Measurements from ENCODE around the gene PROCA1. TPM values are rescaled to one million over a fixed set of nuclear protein-coding genes. Genes with fewer than 3 reads are reported as not detected.

Gene PROCA1
- total and polyA plus RNA-seq, 8 donors: 0.14 to 5.8 (median 2.5) TPM; not detected in 2

DNA sequence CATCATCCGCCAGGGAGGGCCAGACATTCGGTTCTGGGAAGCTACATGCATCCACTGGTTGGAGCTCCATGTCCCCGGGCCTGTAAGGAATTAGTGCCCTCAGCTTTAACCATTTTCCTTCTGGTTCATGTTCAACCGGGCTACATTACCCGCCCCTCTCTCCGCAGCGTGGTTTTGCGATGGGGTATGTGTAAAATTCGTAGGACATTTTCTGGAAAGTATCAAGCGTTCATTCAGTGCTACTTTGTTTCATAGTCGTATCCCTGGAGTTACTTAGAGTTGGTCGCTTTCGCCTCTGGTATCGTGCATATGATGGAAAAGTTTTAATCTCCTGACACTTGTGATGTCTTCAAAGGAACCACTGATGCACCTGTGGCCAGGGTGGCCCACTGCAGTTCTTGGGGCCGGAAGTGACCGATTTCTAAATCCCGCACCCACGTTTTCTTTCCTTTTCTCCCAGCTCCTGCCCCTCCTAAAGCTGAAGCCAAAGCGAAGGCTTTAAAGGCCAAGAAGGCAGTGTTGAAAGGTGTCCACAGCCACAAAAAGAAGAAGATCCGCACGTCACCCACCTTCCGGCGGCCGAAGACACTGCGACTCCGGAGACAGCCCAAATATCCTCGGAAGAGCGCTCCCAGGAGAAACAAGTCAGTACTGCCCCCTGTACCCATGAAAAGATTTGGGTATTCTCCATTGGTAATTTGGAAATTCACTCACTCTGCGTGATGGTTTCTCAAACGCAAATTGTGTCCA lies 8.7 kb upstream of the PROCA1 start:
- peaks cover 48 to 92% (median 85%) of the 10 kb centered on the region in 4 donors for H3K4me1 ChIP-seq

DNA sequence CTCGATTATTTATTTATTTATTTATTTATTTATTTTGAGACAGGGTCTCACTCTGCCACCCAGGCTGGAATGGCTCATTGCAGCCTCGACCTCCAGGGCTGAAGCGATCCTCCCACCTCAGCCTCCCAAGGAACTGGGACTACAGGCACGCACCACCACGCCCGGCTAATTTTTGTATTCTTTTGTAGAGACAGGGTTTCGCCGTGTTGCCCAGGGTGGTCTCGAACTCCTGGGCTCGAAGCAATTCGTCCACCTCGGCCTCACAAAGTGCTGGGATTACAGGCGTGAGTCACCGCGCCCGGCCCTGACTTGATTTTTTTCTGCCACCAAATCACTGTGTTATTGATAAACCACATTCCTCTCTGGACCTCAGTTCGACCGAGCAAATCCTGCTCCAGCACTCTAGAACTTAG lies 7.3 kb upstream of the PROCA1 start:
- H3K4me3 ChIP-seq: peak overlapping the region; percentile 84 to 98 (median 91)
- H3K36me3 ChIP-seq: peaks cover 44 to 53% (median 49%) of the 10 kb centered on the region in 4 donors
- peaks cover 44 to 79% (median 72%) of the 10 kb centered on the region in 4 donors for H3K4me1 ChIP-seq
- peaks cover 0 to 14% (median 8%) of the 10 kb centered on the region in 3 donors for H3K27me3 ChIP-seq
- peak overlapping the region; percentile 78 to 94 (median 89) for H3K27ac ChIP-seq
- no peak for DNase-seq
- WGBS, 5 donors: 18 to 26% (median 24%) methylated on average over 18 of the region's 18 CpGs
- TF ChIP-seq POLR2A (IDR thresholded peaks at IDR 0.05) (no peak), POLR2AphosphoS5 (IDR thresholded peaks at IDR 0.05) (no peak), EP300 (IDR thresholded peaks at IDR 0.05) (no peak)
- TF ChIP-seq, protein P1, sequence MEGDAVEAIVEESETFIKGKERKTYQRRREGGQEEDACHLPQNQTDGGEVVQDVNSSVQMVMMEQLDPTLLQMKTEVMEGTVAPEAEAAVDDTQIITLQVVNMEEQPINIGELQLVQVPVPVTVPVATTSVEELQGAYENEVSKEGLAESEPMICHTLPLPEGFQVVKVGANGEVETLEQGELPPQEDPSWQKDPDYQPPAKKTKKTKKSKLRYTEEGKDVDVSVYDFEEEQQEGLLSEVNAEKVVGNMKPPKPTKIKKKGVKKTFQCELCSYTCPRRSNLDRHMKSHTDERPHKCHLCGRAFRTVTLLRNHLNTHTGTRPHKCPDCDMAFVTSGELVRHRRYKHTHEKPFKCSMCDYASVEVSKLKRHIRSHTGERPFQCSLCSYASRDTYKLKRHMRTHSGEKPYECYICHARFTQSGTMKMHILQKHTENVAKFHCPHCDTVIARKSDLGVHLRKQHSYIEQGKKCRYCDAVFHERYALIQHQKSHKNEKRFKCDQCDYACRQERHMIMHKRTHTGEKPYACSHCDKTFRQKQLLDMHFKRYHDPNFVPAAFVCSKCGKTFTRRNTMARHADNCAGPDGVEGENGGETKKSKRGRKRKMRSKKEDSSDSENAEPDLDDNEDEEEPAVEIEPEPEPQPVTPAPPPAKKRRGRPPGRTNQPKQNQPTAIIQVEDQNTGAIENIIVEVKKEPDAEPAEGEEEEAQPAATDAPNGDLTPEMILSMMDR (IDR thresholded peaks at IDR 0.05): no peak
- intact Hi-C loops (cut with DNase I; ENCODE audit: low total_unique reads): no loop called here
- no peaks in the 10 kb centered on the region for H3K9me3 ChIP-seq

More for the DNA sequence above, 8.7 kb upstream of the PROCA1 start:
- no peaks in the 10 kb centered on the region for H3K9me3 ChIP-seq
- peak overlapping the region; percentile 86 to 94 (median 90) for H3K27ac ChIP-seq
- intact Hi-C loops (cut with DNase I; ENCODE audit: low total_unique reads): no loop called here
- 1 to 3% (median 2%) methylated on average over 25 to 30 of the region's 30 CpGs for WGBS, 5 donors
- DNase-seq: peak in 1 of 2 donors; percentile 42
- TF ChIP-seq POLR2AphosphoS5 (IDR thresholded peaks at IDR 0.05) (no peak), POLR2A (IDR thresholded peaks at IDR 0.05) (no peak), EP300 (IDR thresholded peaks at IDR 0.05) (no peak)
- TF ChIP-seq, protein P1 (IDR thresholded peaks at IDR 0.05): no peak
- H3K36me3 ChIP-seq: peaks cover 32 to 51% (median 46%) of the 10 kb centered on the region in 4 donors
- H3K4me3 ChIP-seq: peak overlapping the region; percentile 84 to 98 (median 91)
- peaks cover 0 to 14% (median 8%) of the 10 kb centered on the region in 3 donors for H3K27me3 ChIP-seq

DNA sequence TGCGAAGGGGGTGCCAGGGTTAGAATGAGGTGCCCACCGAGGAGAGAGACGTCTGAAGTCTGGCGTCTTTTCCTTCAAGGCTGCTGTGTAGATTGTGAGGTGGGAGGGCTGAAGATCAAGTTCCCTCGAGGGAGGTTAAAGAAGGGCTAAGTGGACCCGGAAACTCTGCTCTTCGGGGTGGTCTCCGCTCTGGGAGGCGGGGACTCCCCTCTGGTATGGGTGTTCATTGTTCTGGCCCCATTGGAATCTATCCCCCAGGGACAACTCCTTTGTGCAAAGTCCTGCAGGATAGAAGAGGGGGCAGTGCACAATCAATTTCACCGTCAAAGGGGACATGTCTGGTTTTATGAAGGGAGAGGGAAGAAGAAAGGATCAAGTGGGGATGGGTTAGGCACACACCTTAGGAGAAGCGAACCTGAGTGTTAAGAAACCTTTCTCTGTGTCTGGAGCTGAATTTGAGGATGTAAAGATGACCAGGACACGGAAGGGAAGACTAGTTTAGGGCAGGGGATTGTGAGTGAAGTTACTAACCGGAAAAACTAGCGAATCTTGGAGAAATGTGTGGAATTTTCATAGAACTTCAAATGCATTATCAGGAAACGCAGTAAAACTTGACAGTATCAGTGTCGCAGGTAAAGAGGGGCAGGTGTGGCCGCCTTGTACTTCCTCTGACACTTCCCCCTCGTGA lies 6.8 kb upstream of the PROCA1 start:
- WGBS, 5 donors: 47 to 63% (median 52%) methylated on average over 18 of the region's 18 CpGs
- H3K27me3 ChIP-seq: peaks cover 0 to 14% (median 8%) of the 10 kb centered on the region in 3 donors
- intact Hi-C loops (cut with DNase I; ENCODE audit: low total_unique reads): no loop called here
- TF ChIP-seq, protein P1 (IDR thresholded peaks at IDR 0.05): no peak
- no peak for TF ChIP-seq POLR2AphosphoS5 (IDR thresholded peaks at IDR 0.05)
- H3K36me3 ChIP-seq: peaks cover 41 to 53% (median 49%) of the 10 kb centered on the region in 4 donors
- peak in 1 of 2 donors; percentile 35 for DNase-seq
- no peaks in the 10 kb centered on the region for H3K9me3 ChIP-seq
- peak overlapping the region; percentile 56 to 98 (median 91) for H3K4me3 ChIP-seq
- H3K27ac ChIP-seq: peak overlapping the region; percentile 63 to 94 (median 89)
- peaks cover 44 to 73% (median 67%) of the 10 kb centered on the region in 4 donors for H3K4me1 ChIP-seq

DNA sequence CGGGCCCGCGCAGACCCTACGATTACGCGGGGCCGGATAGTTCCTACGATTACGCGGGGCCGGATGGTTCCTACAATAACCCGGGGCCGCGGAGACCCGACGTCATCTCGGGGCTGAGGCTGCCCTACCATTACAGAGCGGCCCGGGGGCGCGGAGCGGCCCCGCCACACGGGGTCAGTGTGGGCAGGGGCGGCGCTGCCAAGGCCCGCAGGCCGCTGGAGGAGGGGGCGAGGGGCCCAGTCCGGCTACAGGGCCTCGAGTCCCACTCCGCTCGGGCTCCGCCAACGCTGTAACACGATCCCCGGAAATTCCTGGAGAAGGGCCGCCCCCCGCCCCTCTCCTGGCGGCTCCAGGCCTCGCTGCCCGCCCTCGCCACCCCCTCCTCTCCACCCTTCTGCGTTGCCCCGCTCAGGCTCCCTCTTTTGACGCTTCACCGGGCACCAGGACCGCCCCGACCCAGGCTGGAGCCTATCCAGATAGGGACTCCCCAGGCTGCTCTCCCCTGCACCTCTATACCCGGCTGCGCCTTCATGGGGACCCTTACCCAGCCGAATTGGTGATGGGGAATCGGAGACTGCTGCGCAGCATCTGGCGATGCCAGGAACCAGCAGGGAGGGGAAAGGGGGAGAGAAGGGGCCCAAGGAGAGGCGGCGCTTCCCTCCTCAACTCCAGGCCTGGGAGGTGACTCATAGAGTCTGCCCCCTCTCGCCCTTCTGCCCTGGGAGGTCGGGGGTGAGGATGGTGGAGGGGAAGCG lies 6.1 kb upstream of the PROCA1 start, which contains the start of gene RAB34:
TSS of gene RAB34 (minus strand) at position 291 of the 755 bp plus-strand sequence. CDS start 602 bp downstream, outside the sequence.
- Histone ChIP-seq H3K4me1 (peaks cover 44 to 67% (median 61%) of the 10 kb centered on the region in 4 donors), H3K36me3 (peaks cover 34 to 47% (median 42%) of the 10 kb centered on the region in 4 donors), H3K4me3 (peak within 1 kb of the TSS; percentile 51 to 59 (median 55)), H3K27ac (peak within 1 kb of the TSS; percentile 63 to 94 (median 89)), H3K9me3 (no peaks in the 10 kb centered on the region), H3K27me3 (peaks cover 0 to 14% (median 8%) of the 10 kb centered on the region in 3 donors)
- 9 to 39% (median 13%) methylated on average over 14 to 60 of the region's 60 CpGs for WGBS, 5 donors
- peak; percentile 47 to 95 for DNase-seq
- intact Hi-C loops (cut with DNase I; ENCODE audit: low total_unique reads): no loop called here
- peak in 1 of 3 donors; percentile 42 for TF ChIP-seq POLR2AphosphoS5 (IDR thresholded peaks at IDR 0.05)
- TF ChIP-seq POLR2A (IDR thresholded peaks at IDR 0.05): no peak
- no peak for TF ChIP-seq EP300 (IDR thresholded peaks at IDR 0.05)
- TF ChIP-seq, protein P1 (IDR thresholded peaks at IDR 0.05): no peak
